Measurements from ENCODE around the gene NTHL1.

NTHL1 gene

GRCh38 chr16:2090777-2091546 lies 43.3 kb upstream of the NTHL1 start:
- Histone ChIP-seq H3K27me3 (ENCODE audit: control insufficient read depth, insufficient read depth, low read length) (no peaks in the 10 kb centered on the region), H2AFZ (no peak overlapping the region), H3K4me1 (no peaks in the 10 kb centered on the region), H3K9ac (no peak overlapping the region), H3K4me2 (ENCODE audit: low read length) (peak overlapping the region; percentile 84), H3K9me3 (ENCODE audit: control insufficient read depth, low read length) (no peaks in the 10 kb centered on the region), H3K4me3 (ENCODE audit: low read depth, low read length) (peak overlapping the region; percentile 52), H3K79me2 (no peaks in the 10 kb centered on the region), H3K36me3 (ENCODE audit: control insufficient read depth, insufficient read depth, low read length) (no peaks in the 10 kb centered on the region), H3K27ac (no peak overlapping the region)
- no peak for TF ChIP-seq CTCF (IDR thresholded peaks at IDR 0.05)

GRCh38 chr16:2090481-2090776 lies 42.8 kb upstream of the NTHL1 start:
- Histone ChIP-seq H3K27me3 (ENCODE audit: control insufficient read depth, insufficient read depth, low read length) (no peaks in the 10 kb centered on the region), H3K79me2 (no peaks in the 10 kb centered on the region), H2AFZ (no peak overlapping the region), H3K9ac (no peak overlapping the region), H3K4me3 (ENCODE audit: low read depth, low read length) (peak overlapping the region; percentile 52), H3K4me1 (no peaks in the 10 kb centered on the region), H3K9me3 (ENCODE audit: control insufficient read depth, low read length) (no peaks in the 10 kb centered on the region), H3K27ac (no peak overlapping the region), H3K36me3 (ENCODE audit: control insufficient read depth, insufficient read depth, low read length) (no peaks in the 10 kb centered on the region), H3K4me2 (ENCODE audit: low read length) (peak overlapping the region; percentile 84)
- no peak for TF ChIP-seq CTCF (IDR thresholded peaks at IDR 0.05)

- H3K27me3 ChIP-seq (ENCODE audit: control insufficient read depth, insufficient read depth, low read length), result no peaks in the 10 kb centered on the region
- H3K4me1 ChIP-seq, result no peaks in the 10 kb centered on the region
- no peaks in the 10 kb centered on the region for H3K36me3 ChIP-seq (ENCODE audit: control insufficient read depth, insufficient read depth, low read length)
- TF ChIP-seq CTCF (IDR thresholded peaks at IDR 0.05), result no peak
- H3K9me3 ChIP-seq (ENCODE audit: control insufficient read depth, low read length), result no peaks in the 10 kb centered on the region
- H3K79me2 ChIP-seq, result no peaks in the 10 kb centered on the region
- H3K27ac ChIP-seq, result no peak overlapping the region
- peak overlapping the region; percentile 52 for H3K4me3 ChIP-seq (ENCODE audit: low read depth, low read length)
- H3K9ac ChIP-seq, result no peak overlapping the region
- H3K4me2 ChIP-seq (ENCODE audit: low read length), result peak overlapping the region; percentile 84
- H2AFZ ChIP-seq, result no peak overlapping the region
Observed at GRCh38 chr16:2089706-2090480, 42.3 kb upstream of the NTHL1 start.

GRCh38 chr16:2088759-2089358 lies 41.2 kb upstream of the NTHL1 start:
- no peak overlapping the region for H3K4me2 ChIP-seq (ENCODE audit: low read length)
- H3K27me3 ChIP-seq (ENCODE audit: control insufficient read depth, insufficient read depth, low read length), result no peaks in the 10 kb centered on the region
- H3K4me1 ChIP-seq, result no peaks in the 10 kb centered on the region
- H3K9ac ChIP-seq, result no peak overlapping the region
- no peak for TF ChIP-seq CTCF (IDR thresholded peaks at IDR 0.05)
- H3K9me3 ChIP-seq (ENCODE audit: control insufficient read depth, low read length), result no peaks in the 10 kb centered on the region
- H3K79me2 ChIP-seq, result no peaks in the 10 kb centered on the region
- no peak overlapping the region for H2AFZ ChIP-seq
- H3K36me3 ChIP-seq (ENCODE audit: control insufficient read depth, insufficient read depth, low read length), result no peaks in the 10 kb centered on the region
- H3K27ac ChIP-seq, result no peak overlapping the region
- H3K4me3 ChIP-seq (ENCODE audit: low read depth, low read length), result no peak overlapping the region

All from parathyroid adenoma (tissue), 2 donors.